ENCODE data around the gene DNER. TPM values are rescaled to one million over a fixed set of nuclear protein-coding genes. Genes with fewer than 3 reads are reported as not detected.

The DNER gene
- total RNA-seq, 2 donors from 2014 or later = 17.6 to 28.4 TPM

GRCh38 chr2:229414631-229415030 is 299.7 kb downstream of the DNER start:
- no peak overlapping the region for H3K27ac ChIP-seq
- DNase-seq (ENCODE audit: low spot score) = no peak
- no peak overlapping the region for H3K4me3 ChIP-seq
- H3K27me3 ChIP-seq = no peaks in the 10 kb centered on the region
- no peaks in the 10 kb centered on the region for H3K36me3 ChIP-seq
- H3K9me3 ChIP-seq = no peaks in the 10 kb centered on the region
- no peak for TF ChIP-seq CTCF (IDR thresholded peaks at IDR 0.05)
- peaks cover 0 to 24% of the 10 kb centered on the region in 2 donors for H3K4me1 ChIP-seq

GRCh38 chr2:229412686-229413085 is 301.7 kb downstream of the DNER start:
- peaks cover 0 to 36% of the 10 kb centered on the region in 2 donors for H3K4me1 ChIP-seq
- no peak for DNase-seq (ENCODE audit: low spot score)
- TF ChIP-seq CTCF (IDR thresholded peaks at IDR 0.05) = no peak
- no peaks in the 10 kb centered on the region for H3K27me3 ChIP-seq
- no peaks in the 10 kb centered on the region for H3K9me3 ChIP-seq
- no peaks in the 10 kb centered on the region for H3K36me3 ChIP-seq
- H3K27ac ChIP-seq = peak overlapping the region in 1 of 2 donors; percentile 3
- H3K4me3 ChIP-seq = no peak overlapping the region

GRCh38 chr2:229410946-229411345 is 303.4 kb downstream of the DNER start:
- H3K9me3 ChIP-seq = no peaks in the 10 kb centered on the region
- TF ChIP-seq CTCF (IDR thresholded peaks at IDR 0.05) = no peak

GRCh38 chr2:229410264-229410663 is 304.1 kb downstream of the DNER start:
- no peak for DNase-seq (ENCODE audit: low spot score)
- H3K27me3 ChIP-seq = no peaks in the 10 kb centered on the region
- no peaks in the 10 kb centered on the region for H3K36me3 ChIP-seq
- H3K27ac ChIP-seq = peak overlapping the region; percentile 73
- TF ChIP-seq CTCF (IDR thresholded peaks at IDR 0.05) = no peak
- H3K9me3 ChIP-seq = no peaks in the 10 kb centered on the region
- H3K4me3 ChIP-seq = no peak overlapping the region
- H3K4me1 ChIP-seq = peaks cover 0 to 20% of the 10 kb centered on the region in 2 donors

More at GRCh38 chr2:229410946-229411345, 303.4 kb downstream of the DNER start:
- no peaks in the 10 kb centered on the region for H3K27me3 ChIP-seq
- no peak overlapping the region for H3K4me3 ChIP-seq
- no peaks in the 10 kb centered on the region for H3K36me3 ChIP-seq
- peak overlapping the region in 1 of 2 donors; percentile 73 for H3K27ac ChIP-seq
- no peak for DNase-seq (ENCODE audit: low spot score)
- peaks cover 0 to 24% of the 10 kb centered on the region in 2 donors for H3K4me1 ChIP-seq

GRCh38 chr2:229409751-229410181 is 304.6 kb downstream of the DNER start:
- no peaks in the 10 kb centered on the region for H3K36me3 ChIP-seq
- peak overlapping the region; percentile 73 for H3K27ac ChIP-seq
- no peak for TF ChIP-seq CTCF (IDR thresholded peaks at IDR 0.05)
- no peak overlapping the region for H3K4me3 ChIP-seq
- H3K4me1 ChIP-seq = peaks cover 0 to 20% of the 10 kb centered on the region in 2 donors
- H3K9me3 ChIP-seq = no peaks in the 10 kb centered on the region
- no peak for DNase-seq (ENCODE audit: low spot score)
- no peaks in the 10 kb centered on the region for H3K27me3 ChIP-seq

- H3K9me3 ChIP-seq = no peaks in the 10 kb centered on the region
- no peaks in the 10 kb centered on the region for H3K27me3 ChIP-seq
- no peaks in the 10 kb centered on the region for H3K36me3 ChIP-seq
- TF ChIP-seq CTCF (IDR thresholded peaks at IDR 0.05) = no peak
- H3K27ac ChIP-seq = peak overlapping the region; percentile 73
- peaks cover 0 to 20% of the 10 kb centered on the region in 2 donors for H3K4me1 ChIP-seq
- H3K4me3 ChIP-seq = no peak overlapping the region
- DNase-seq (ENCODE audit: low spot score) = no peak
Measured at GRCh38 chr2:229408962-229409361, 305.4 kb downstream of the DNER start.

Measured in right atrium auricular region (tissue), 2 donors.